H1 (cell line): Measurements from ENCODE around the gene RBM15B. TPM values are rescaled to one million over a fixed set of nuclear protein-coding genes. Genes with fewer than 3 reads are reported as not detected.

ENCODE experiments used
- CTCF ChIA-PET: fragments of 300-600 bp; sonication (Branson Sonifier 250); formaldehyde crosslinking; loops from one replicate; lab custom pipeline; 2021; ENCODE audit not compliant: partially characterized antibody; lab: Charles Lee
- POLR2A ChIA-PET: fragments of 300-600 bp; sonication (Branson Sonifier 250); formaldehyde crosslinking; loops from one replicate; lab custom pipeline; 2021; ENCODE audit warnings: inconsistent platforms; ENCODE audit not compliant: partially characterized antibody; lab: Charles Lee
- DNase-seq, 2 experiments: peaks; one replicate each; pipeline versions ENCODE4 v3.0.0 to v3.0.0-alpha.2; 2010 to 2022; ENCODE audit warnings: low spot score in 2 of 2, low read depth in 1 of 2, mixed read lengths in 1 of 2
- FAIRE-seq: peaks from 2 replicates; lab custom pipeline; 2011; peaks lifted over from hg19 to GRCh38; lab: Jason Lieb, UNC
- H2AFZ ChIP-seq: 2 replicates; pipeline ENCODE4 v1.8.1; 2012; ENCODE audit warnings: low read length, inconsistent platforms
- H2AK5ac ChIP-seq: 2 replicates; pipeline ENCODE4 v1.6.1; 2013; ENCODE audit warnings: low read depth, low read length
- H2BK120ac ChIP-seq: replicated peaks from 2 replicates; pipeline ENCODE3; 2013; ENCODE audit warnings: low read depth, low read length, inconsistent platforms
- H2BK12ac ChIP-seq: 2 replicates; pipeline ENCODE4 v1.6.1; 2013; ENCODE audit warnings: low read depth, low read length
- H2BK15ac ChIP-seq: 2 replicates; pipeline ENCODE4 v1.6.1; 2013; ENCODE audit warnings: low read length
- H2BK20ac ChIP-seq: 2 replicates; pipeline ENCODE4 v1.6.1; 2013; ENCODE audit warnings: low read length
- H2BK5ac ChIP-seq: 2 replicates; pipeline ENCODE4 v1.6.1; 2013; ENCODE audit warnings: low read depth, low read length
- H3K14ac ChIP-seq: 2 replicates; pipeline ENCODE4 v1.6.1; 2013; ENCODE audit warnings: inconsistent platforms; ENCODE audit not compliant: insufficient read length
- H3K18ac ChIP-seq: 2 replicates; pipeline ENCODE4 v1.6.1; 2013; ENCODE audit warnings: low read length; ENCODE audit errors: extremely low read depth
- H3K23ac ChIP-seq: 2 replicates; pipeline ENCODE4 v1.6.1; 2013; ENCODE audit warnings: inconsistent platforms; ENCODE audit not compliant: insufficient read length
- H3K23me2 ChIP-seq: 2 replicates; pipeline ENCODE4 v1.6.1; 2013; ENCODE audit warnings: low read depth, low read length
- H3K27ac ChIP-seq: 2 replicates; pipeline ENCODE4 v1.6.1; 2011; ENCODE audit warnings: low read depth, low read length, inconsistent platforms
- H3K27me3 ChIP-seq, 4 experiments: replicated peaks in 1 of 4; 1 replicate in 1 of 4; 2 replicates in 3 of 4; pipeline versions ENCODE4 v1.6.1 to v1.8.1; 2011 to 2013; ENCODE audit warnings: low read length in 3 of 4, mild to moderate bottlenecking in 3 of 4, inconsistent platforms in 2 of 4, mixed read lengths in 2 of 4, moderate library complexity in 1 of 4; ENCODE audit not compliant: control insufficient read depth in 3 of 4, insufficient read depth in 3 of 4; ENCODE audit errors: extremely low read depth in 1 of 4
- H3K36me3 ChIP-seq, 4 experiments: 2 replicates each; pipeline versions ENCODE4 v1.6.1 to v1.8.1; 2011 to 2013; ENCODE audit warnings: mild to moderate bottlenecking in 4 of 4, low read length in 3 of 4, moderate library complexity in 2 of 4, control low read depth in 1 of 4, inconsistent platforms in 1 of 4; ENCODE audit not compliant: insufficient read depth in 4 of 4, control insufficient read depth in 2 of 4
- H3K4ac ChIP-seq: replicated peaks from 2 replicates; pipeline ENCODE3; 2013; ENCODE audit warnings: low read length, low read depth, mixed read lengths, inconsistent platforms; ENCODE audit not compliant: insufficient read length
- H3K4me1 ChIP-seq, 4 experiments: replicated peaks in 1 of 4; 1 replicate in 1 of 4; 2 replicates in 3 of 4; pipeline versions ENCODE4 v1.6.1 to v1.8.1; 2011 to 2013; ENCODE audit warnings: low read length in 3 of 4, inconsistent platforms in 2 of 4, mixed read lengths in 1 of 4; ENCODE audit not compliant: insufficient read depth in 4 of 4, control insufficient read depth in 3 of 4
- H3K4me2 ChIP-seq, 2 experiments: 2 replicates each; pipeline versions ENCODE4 v1.6.1 to v1.8.1; 2011 to 2013; ENCODE audit warnings: low read depth in 2 of 2, low read length in 2 of 2, control low read depth in 1 of 2, inconsistent platforms in 1 of 2, mild to moderate bottlenecking in 1 of 2; ENCODE audit not compliant: insufficient read depth in 1 of 2
- H3K4me3 ChIP-seq, 4 experiments: fragments of 200-600, 300-600 bp in 1 of 4; sonication (generic), shearing (Covaris generic), sonication (Bioruptor Twin) in 1 of 4; 2 replicates each; pipeline versions ENCODE4 v1.5.1 to v1.8.1; 2011 to 2016; ENCODE audit warnings: low read length in 4 of 4, low read depth in 3 of 4, control low read depth in 2 of 4, inconsistent platforms in 2 of 4, mild to moderate bottlenecking in 2 of 4, mixed read lengths in 1 of 4, moderate library complexity in 1 of 4; ENCODE audit not compliant: insufficient read depth in 2 of 4; ENCODE audit errors: extremely low read depth in 1 of 4
- H3K56ac ChIP-seq: replicated peaks from 2 replicates; pipeline ENCODE3; 2013; ENCODE audit warnings: low read depth, mild to moderate bottlenecking, mixed read lengths, low read length, inconsistent platforms; ENCODE audit not compliant: insufficient read length
- H3K79me1 ChIP-seq: 2 replicates; pipeline ENCODE4 v1.6.1; 2013; ENCODE audit warnings: low read depth, low read length, control low read depth
- H3K79me2 ChIP-seq, 2 experiments: 2 replicates each; pipeline versions ENCODE4 v1.6.1 to v1.8.1; 2012 to 2013; ENCODE audit warnings: low read length in 2 of 2, mild to moderate bottlenecking in 2 of 2, inconsistent platforms in 1 of 2; ENCODE audit not compliant: insufficient read depth in 2 of 2, control insufficient read depth in 1 of 2
- H3K9ac ChIP-seq, 4 experiments: replicated peaks in 1 of 4; 1 replicate in 1 of 4; 2 replicates in 3 of 4; pipeline versions ENCODE4 v1.6.1 to v1.8.1; 2011 to 2013; ENCODE audit warnings: low read depth in 3 of 4, low read length in 3 of 4, control low read depth in 2 of 4, mild to moderate bottlenecking in 2 of 4, moderate library complexity in 2 of 4, inconsistent platforms in 1 of 4; ENCODE audit errors: extremely low read depth in 1 of 4
- H3K9me3 ChIP-seq, 2 experiments: 2 replicates each; pipeline versions ENCODE4 v1.6.1 to v1.8.1; 2012 to 2013; ENCODE audit warnings: mild to moderate bottlenecking in 2 of 2, moderate library complexity in 2 of 2, control low read depth in 1 of 2, inconsistent platforms in 1 of 2, low read depth in 1 of 2, low read length in 1 of 2, mixed read lengths in 1 of 2; ENCODE audit not compliant: insufficient read depth in 2 of 2
- H4K20me1 ChIP-seq, 2 experiments: replicated peaks in 1 of 2; 2 replicates each; pipeline versions ENCODE3 to v1.8.1; 2011 to 2013; ENCODE audit warnings: inconsistent platforms in 2 of 2, low read length in 2 of 2, mild to moderate bottlenecking in 1 of 2; ENCODE audit not compliant: insufficient read depth in 2 of 2, control insufficient read depth in 1 of 2
- H4K5ac ChIP-seq: 2 replicates; pipeline ENCODE4 v1.6.1; 2013; ENCODE audit warnings: low read length, low read depth, mixed read lengths, inconsistent platforms; ENCODE audit not compliant: insufficient read length
- H4K8ac ChIP-seq: 2 replicates; pipeline ENCODE4 v1.8.0; 2013; ENCODE audit warnings: mild to moderate bottlenecking, moderate library complexity, low read length, inconsistent platforms; ENCODE audit not compliant: insufficient read depth; ENCODE audit errors: extremely low read depth
- H4K91ac ChIP-seq: replicated peaks from 2 replicates; pipeline ENCODE3; 2013; ENCODE audit warnings: low read length, mixed read lengths, inconsistent platforms; ENCODE audit not compliant: insufficient read length
- BCL11A ChIP-seq, 2 experiments: IDR thresholded peaks; one replicate each; pipeline ENCODE4 v1.6.1; 2011; ENCODE audit warnings: low read depth in 2 of 2, low read length in 2 of 2, mild to moderate bottlenecking in 2 of 2
- CBX5 ChIP-seq: fragments of 300-800, 300-1000 bp; sonication (generic); IDR thresholded peaks from 2 replicates; pipeline ENCODE4 v1.7.1; 2016; ENCODE audit warnings: antibody characterized with exemption, low read length, low read depth
- CHD1 ChIP-seq: IDR thresholded peaks from 2 replicates; pipeline ENCODE4 v1.6.1; 2012; ENCODE audit warnings: low read depth, low read length, improper control_type of control experiment
- CREB1 ChIP-seq: IDR thresholded peaks from 2 replicates; pipeline ENCODE4 v1.6.1; 2012; ENCODE audit warnings: inconsistent platforms
- CTBP2 ChIP-seq: IDR thresholded peaks from 2 replicates; pipeline ENCODE4 v1.7.0; 2011; ENCODE audit warnings: borderline replicate concordance, mild to moderate bottlenecking, moderate library complexity, mixed read lengths, low read length; ENCODE audit not compliant: insufficient read depth, insufficient read length
- EZH2 ChIP-seq: fragments of 200-600 bp; sonication (generic); IDR thresholded peaks from 2 replicates; pipeline ENCODE4 v1.7.1; 2012; ENCODE audit warnings: low read depth, mild to moderate bottlenecking, moderate library complexity, low read length, inconsistent platforms; ENCODE audit not compliant: severe bottlenecking
- FOSL1 ChIP-seq: IDR thresholded peaks from 2 replicates; pipeline ENCODE4 v1.6.1; 2011; ENCODE audit warnings: mild to moderate bottlenecking, low read depth, low read length, moderate library complexity; ENCODE audit not compliant: insufficient read depth
- HDAC6 ChIP-seq: IDR thresholded peaks from one replicate; pipeline ENCODE4 v1.7.1; 2012; ENCODE audit warnings: low read depth, mild to moderate bottlenecking, inconsistent platforms, low read length, moderate library complexity
- MAFK ChIP-seq: IDR thresholded peaks from 2 replicates; pipeline ENCODE4 v1.6.1; 2012; ENCODE audit warnings: low read depth, mild to moderate bottlenecking, improper control_type of control experiment, low read length
- POLR2AphosphoS5 ChIP-seq: IDR thresholded peaks from 2 replicates; pipeline ENCODE4 v1.6.1; 2011; ENCODE audit warnings: low read depth, low read length
- POU5F1 ChIP-seq: IDR thresholded peaks from 2 replicates; pipeline ENCODE4 v1.6.1; 2011; ENCODE audit warnings: low read depth, mild to moderate bottlenecking, low read length, moderate library complexity
- RNF2 ChIP-seq: fragments of 200-900, 300-1000 bp; sonication (generic); IDR thresholded peaks from 2 replicates; pipeline ENCODE4 v1.7.1; 2016; ENCODE audit warnings: borderline replicate concordance, low read depth, mild to moderate bottlenecking, antibody characterized with exemption, low read length; ENCODE audit not compliant: poor library complexity, severe bottlenecking; ENCODE audit errors: missing control alignments
- SAP30 ChIP-seq: fragments of 300-600 bp; sonication (generic); IDR thresholded peaks from 2 replicates; pipeline ENCODE4 v1.7.1; 2012; ENCODE audit warnings: low read length, moderate library complexity, mild to moderate bottlenecking, inconsistent platforms; ENCODE audit not compliant: insufficient read depth, insufficient replicate concordance
- polyA plus RNA-seq, 7 experiments: library from polyadenylated mRNA; depleted of rRNA in 3 of 7; stranded (reverse) in 5 of 7; unstranded in 2 of 7; fragments of >200 nt in 5 of 7; fragments of 200-250 nt in 2 of 7; gene quantifications; 1 replicate in 5 of 7; 2 replicates in 1 of 7; 4 replicates in 1 of 7; pipeline versions ENCODE4 v1.2.1 to v1.2.3, GENCODE V29; 2011 to 2013; ENCODE audit warnings: missing spikeins in 2 of 7, mixed read lengths in 2 of 7
- total RNA-seq: library from RNA; stranded (reverse); fragmentation: NEBNext Ultra II Directional; extraction: Animal tissue kit (Norgen Biotek cat#: 25700); gene quantifications from 2 replicates; pipeline ENCODE4 v1.2.1, GENCODE V29; 2021
- TF ChIP-seq, protein P1 (sequence below): IDR thresholded peaks from 2 replicates; pipeline ENCODE4 v1.6.1; 2012; ENCODE audit warnings: inconsistent platforms

RBM15B gene
- total and polyA plus RNA-seq, 2 of the 8 experiments (the other 6 are each of a cell fraction or from before 2014, with no cell fraction given): 22.2 to 59.1 TPM

DNA sequence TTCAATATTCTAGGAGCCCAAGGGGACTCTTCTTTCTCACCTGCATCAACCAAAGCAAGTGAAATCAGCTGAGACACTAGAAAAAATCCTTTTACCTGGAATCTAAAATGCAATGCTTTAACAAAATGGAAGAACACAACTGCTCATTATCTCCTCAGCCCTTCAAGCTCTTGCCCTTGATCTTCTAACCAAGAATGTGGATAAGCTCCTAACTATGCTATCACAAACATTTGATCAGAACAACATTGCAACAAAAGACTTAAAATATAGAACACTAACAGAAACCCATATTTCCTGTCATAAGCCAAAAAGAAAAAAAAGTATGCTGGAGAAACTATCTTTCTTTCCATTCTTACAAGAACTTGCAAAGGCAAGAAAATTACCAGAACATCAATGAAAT lies 12.6 kb downstream of the RBM15B start:
- Histone ChIP-seq H2BK120ac (no peak overlapping the region), H2BK5ac (no peak overlapping the region), H3K79me1 (no peaks in the 10 kb centered on the region), H3K18ac (no peak overlapping the region), H3K23ac (no peak overlapping the region), H3K36me3 (peaks cover 0 to 20% (median 13%) of the 10 kb centered on the region in 4 experiments; a peak in 5 of 8 replicates), H4K91ac (no peak overlapping the region), H2BK20ac (no peak overlapping the region), H3K56ac (no peak overlapping the region), H4K5ac (no peak overlapping the region), H3K9me3 (no peaks in the 10 kb centered on the region), H2AFZ (no peak overlapping the region), H3K4me2 (no peak overlapping the region), H3K27ac (no peak overlapping the region), H2BK12ac (no peak overlapping the region), H3K4ac (no peak overlapping the region), H3K27me3 (no peaks in the 10 kb centered on the region), H3K14ac (no peak overlapping the region), H2AK5ac (no peak overlapping the region), H3K4me3 (no peak overlapping the region), H4K20me1 (peaks cover 0 to 2% of the 10 kb centered on the region in 2 experiments), H3K4me1 (no peaks in the 10 kb centered on the region), H3K23me2 (no peaks in the 10 kb centered on the region), H3K9ac (no peak overlapping the region), H2BK15ac (no peak overlapping the region), H4K8ac (no peak overlapping the region), H3K79me2 (no peaks in the 10 kb centered on the region)
- ChIA-PET POLR2A (interaction anchor here (0.9 to 1.2 kb wide), 3 partner anchors 9 to 917 kb away, joined by 3 to 6 read pairs (median 3); no protein-coding TSS in a partner anchor), CTCF (interaction anchor here (0.6 to 1.2 kb wide), 6 partner anchors 10 to 266 kb away, joined by 3 to 5 read pairs (median 3); partner anchors contain the start of gene RBM15B)
- no peak for DNase-seq
- FAIRE-seq: no peak
- TF ChIP-seq POU5F1: no peak
- no peak for TF ChIP-seq CTBP2
- no peak for TF ChIP-seq CHD1
- TF ChIP-seq CBX5: no peak
- no peak for TF ChIP-seq RNF2
- TF ChIP-seq FOSL1: no peak
- TF ChIP-seq EZH2: no peak
- no peak for TF ChIP-seq CREB1
- TF ChIP-seq BCL11A (IDR thresholded peaks at IDR 0.05; ENCODE audit: low read depth in 2 of 2, low read length in 2 of 2): no peak
- no peak for TF ChIP-seq POLR2AphosphoS5
- TF ChIP-seq MAFK: no peak
- TF ChIP-seq HDAC6: no peak
- no peak for TF ChIP-seq SAP30
- TF ChIP-seq, protein P1, sequence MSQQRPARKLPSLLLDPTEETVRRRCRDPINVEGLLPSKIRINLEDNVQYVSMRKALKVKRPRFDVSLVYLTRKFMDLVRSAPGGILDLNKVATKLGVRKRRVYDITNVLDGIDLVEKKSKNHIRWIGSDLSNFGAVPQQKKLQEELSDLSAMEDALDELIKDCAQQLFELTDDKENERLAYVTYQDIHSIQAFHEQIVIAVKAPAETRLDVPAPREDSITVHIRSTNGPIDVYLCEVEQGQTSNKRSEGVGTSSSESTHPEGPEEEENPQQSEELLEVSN: no peak
